Sigmoid colon (tissue), 7 donors: ENCODE results near the gene ADCY6. TPM values are rescaled to one million over a fixed set of nuclear protein-coding genes. Genes with fewer than 3 reads are reported as not detected.

Source experiments
- DNase-seq: peaks from one replicate; pipeline ENCODE4 v3.0.0-alpha.2; 2019
- H3K27ac ChIP-seq, 4 donors: fragments of 200-600 bp; sonication (generic); one replicate each; pipeline ENCODE4 v1.5.1; 2016 to 2019; ENCODE audit warnings: mild to moderate bottlenecking in 1 of 4
- H3K27me3 ChIP-seq, 3 donors: fragments of 200-600 bp; sonication (generic); one replicate each; pipeline ENCODE4 v1.5.1; 2019; ENCODE audit warnings: mild to moderate bottlenecking in 1 of 3
- H3K36me3 ChIP-seq, 4 donors: fragments of 200-600 bp; sonication (generic); one replicate each; pipeline ENCODE4 v1.5.1; 2016 to 2019
- H3K4me1 ChIP-seq, 4 donors: fragments of 200-600 bp; sonication (generic); one replicate each; pipeline ENCODE4 v1.5.1; 2017 to 2019
- H3K4me3 ChIP-seq, 4 donors: fragments of 200-600 bp; sonication (generic); one replicate each; pipeline ENCODE4 v1.5.1; 2017 to 2019; ENCODE audit warnings: mild to moderate bottlenecking in 2 of 4, moderate library complexity in 1 of 4
- H3K9me3 ChIP-seq, 4 donors: fragments of 200-600 bp in 3 of 4; sonication (generic) in 3 of 4; one replicate each; pipeline versions ENCODE4 v1.5.1 to v1.6.1; 2013 to 2019
- EP300 ChIP-seq, 4 donors: sonication (generic); formaldehyde crosslinking; IDR thresholded peaks; one replicate each; pipeline ENCODE4 v1.6.1; 2017; ENCODE audit warnings: antibody characterized with exemption in 4 of 4
- POLR2A ChIP-seq, 2 donors: fragments of 450-650 bp; IDR thresholded peaks; one replicate each; pipeline ENCODE4 v1.6.1; 2016; ENCODE audit warnings: antibody characterized with exemption in 2 of 2, mild to moderate bottlenecking in 2 of 2, moderate library complexity in 2 of 2
- POLR2AphosphoS5 ChIP-seq, 4 donors: sonication (generic); formaldehyde crosslinking; IDR thresholded peaks; one replicate each; pipeline ENCODE4 v1.6.1; 2017; ENCODE audit warnings: antibody characterized with exemption in 4 of 4
- WGBS, 2 donors: extraction: QIAGEN DNeasy Blood & Tissue Kit; methylation state at CpG; one replicate each; pipeline ENCODE4 v1.1.7; 2013; 5-methylcytosine and 5-hydroxymethylcytosine counted together
- intact Hi-C: fragments of 100-400 bp; cut with DNase I; formaldehyde crosslinking; loops from one replicate; pipeline ENCODE4 v1.15.1; 2023
- polyA plus RNA-seq, 3 donors: library from polyadenylated mRNA; stranded (reverse); fragments of 200-250 nt; gene quantifications; one replicate each; pipeline ENCODE4 v1.2.3, GENCODE V29; 2013
- total RNA-seq, 4 donors: library from RNA; depleted of rRNA; stranded (reverse); fragments of >200 nt; gene quantifications; one replicate each; pipeline ENCODE4 v1.1.0, GENCODE V29; 2016
- TF ChIP-seq, protein P1 (sequence below), 4 experiments: fragments of 450-650 bp in 3 of 4; fragments of 200-600 bp in 1 of 4; IDR thresholded peaks; one replicate each; pipeline ENCODE4 v1.5.1; 2016 to 2019; ENCODE audit warnings: antibody characterized with exemption in 4 of 4, mild to moderate bottlenecking in 3 of 4, moderate library complexity in 2 of 4
- donor health status: healthy with polysubstance abuse.
- donor health status: Bipolar disorder and iron deficiency.
- donor health status: healthy.

Gene ADCY6
- total and polyA plus RNA-seq, 7 donors = 10.2 to 52.5 (median 16.4) TPM

DNA sequence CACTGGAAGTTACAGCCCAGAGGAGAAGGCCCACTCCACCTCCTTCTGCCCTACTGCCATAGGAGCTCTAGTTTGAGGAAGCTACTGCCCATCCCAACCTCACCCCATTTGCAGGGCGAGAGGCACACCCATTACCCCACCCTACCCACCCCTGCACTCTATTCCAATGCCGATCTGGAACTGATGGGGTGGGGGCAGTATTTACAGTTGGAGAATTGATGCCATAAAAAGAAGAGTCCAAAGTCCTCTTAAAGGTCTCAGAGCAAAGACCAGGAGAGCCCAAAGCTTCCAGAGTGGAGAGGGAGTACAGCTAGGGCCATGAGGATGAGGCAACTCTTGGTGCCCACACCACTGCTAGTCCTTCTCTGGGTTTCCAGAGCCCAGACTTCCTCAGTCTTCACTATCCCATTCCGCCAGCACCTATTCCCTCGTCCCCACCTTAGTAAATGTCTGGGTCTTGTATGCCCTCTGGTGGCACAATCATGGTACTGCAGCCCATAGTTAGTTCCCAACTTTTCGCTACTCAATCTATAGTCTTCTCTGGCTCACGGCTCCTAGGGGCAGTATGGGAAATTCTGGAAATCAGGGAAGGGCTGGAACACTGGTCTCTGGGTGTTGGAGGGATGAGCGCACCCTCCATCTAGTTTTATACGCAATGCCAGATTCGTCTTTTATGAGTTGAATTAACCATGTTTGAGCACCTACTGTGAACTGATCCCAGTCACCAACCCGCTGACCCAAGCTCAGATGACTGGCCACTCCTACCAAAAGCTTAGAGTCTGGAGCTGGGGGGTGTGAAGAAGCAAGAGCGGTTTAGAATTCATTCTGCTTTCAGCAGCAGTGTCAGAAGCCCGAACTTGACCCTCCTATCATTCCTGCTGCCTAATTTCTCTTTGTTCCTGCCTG, 6.9 kb upstream of the ADCY6 start:
- Histone ChIP-seq H3K4me3 (no peak overlapping the region), H3K27me3 (peaks cover 0 to 11% (median 8%) of the 10 kb centered on the region in 3 donors), H3K9me3 (no peaks in the 10 kb centered on the region), H3K36me3 (no peaks in the 10 kb centered on the region), H3K27ac (no peak overlapping the region), H3K4me1 (peaks cover 0 to 5% (median 2%) of the 10 kb centered on the region in 4 donors)
- intact Hi-C loops = loop anchor here (1.0 kb wide), 1 partner anchor 43 kb away; no protein-coding TSS in a partner anchor
- DNase-seq = peak; percentile 86
- TF ChIP-seq, protein P1, sequence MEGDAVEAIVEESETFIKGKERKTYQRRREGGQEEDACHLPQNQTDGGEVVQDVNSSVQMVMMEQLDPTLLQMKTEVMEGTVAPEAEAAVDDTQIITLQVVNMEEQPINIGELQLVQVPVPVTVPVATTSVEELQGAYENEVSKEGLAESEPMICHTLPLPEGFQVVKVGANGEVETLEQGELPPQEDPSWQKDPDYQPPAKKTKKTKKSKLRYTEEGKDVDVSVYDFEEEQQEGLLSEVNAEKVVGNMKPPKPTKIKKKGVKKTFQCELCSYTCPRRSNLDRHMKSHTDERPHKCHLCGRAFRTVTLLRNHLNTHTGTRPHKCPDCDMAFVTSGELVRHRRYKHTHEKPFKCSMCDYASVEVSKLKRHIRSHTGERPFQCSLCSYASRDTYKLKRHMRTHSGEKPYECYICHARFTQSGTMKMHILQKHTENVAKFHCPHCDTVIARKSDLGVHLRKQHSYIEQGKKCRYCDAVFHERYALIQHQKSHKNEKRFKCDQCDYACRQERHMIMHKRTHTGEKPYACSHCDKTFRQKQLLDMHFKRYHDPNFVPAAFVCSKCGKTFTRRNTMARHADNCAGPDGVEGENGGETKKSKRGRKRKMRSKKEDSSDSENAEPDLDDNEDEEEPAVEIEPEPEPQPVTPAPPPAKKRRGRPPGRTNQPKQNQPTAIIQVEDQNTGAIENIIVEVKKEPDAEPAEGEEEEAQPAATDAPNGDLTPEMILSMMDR (IDR thresholded peaks at IDR 0.05) = peak; percentile 94 to 99 (median 96)
- no peak for TF ChIP-seq POLR2AphosphoS5 (IDR thresholded peaks at IDR 0.05)
- TF ChIP-seq EP300 (IDR thresholded peaks at IDR 0.05) = no peak
- TF ChIP-seq POLR2A (IDR thresholded peaks at IDR 0.05) = no peak
- 15 to 27% methylated on average over 12 of the region's 12 CpGs for WGBS, 2 donors

DNA sequence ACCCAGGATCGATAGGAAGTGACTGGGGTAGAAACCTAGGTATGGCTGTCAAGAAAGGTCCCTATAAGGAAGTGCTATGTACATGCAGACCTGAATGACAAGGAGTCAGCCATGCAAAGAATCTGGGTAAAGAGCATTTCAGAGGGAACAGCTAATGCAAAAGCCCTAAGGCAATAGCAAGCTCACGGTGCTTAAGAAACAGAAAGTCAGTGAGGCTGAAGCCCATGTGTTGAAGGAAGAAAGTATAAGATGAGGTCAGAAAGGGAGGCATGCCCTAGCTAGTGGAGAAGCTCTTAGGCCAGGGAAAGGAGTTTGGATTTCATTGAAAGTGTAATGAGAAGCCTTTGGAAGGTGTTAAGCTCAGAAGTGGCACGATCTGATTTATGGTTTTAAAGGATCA, 6.0 kb upstream of the ADCY6 start:
- peaks cover 0 to 2% (median 0%) of the 10 kb centered on the region in 3 donors for H3K27me3 ChIP-seq
- H3K27ac ChIP-seq = no peak overlapping the region
- no peaks in the 10 kb centered on the region for H3K36me3 ChIP-seq
- intact Hi-C loops = no loop called here
- DNase-seq = no peak
- peaks cover 0 to 8% (median 5%) of the 10 kb centered on the region in 4 donors for H3K4me1 ChIP-seq
- H3K9me3 ChIP-seq = no peaks in the 10 kb centered on the region
- no peak overlapping the region for H3K4me3 ChIP-seq
- no peak for TF ChIP-seq POLR2AphosphoS5 (IDR thresholded peaks at IDR 0.05)
- no peak for TF ChIP-seq POLR2A (IDR thresholded peaks at IDR 0.05)
- TF ChIP-seq, protein P1 (IDR thresholded peaks at IDR 0.05) = no peak
- TF ChIP-seq EP300 (IDR thresholded peaks at IDR 0.05) = no peak
- WGBS, 2 donors = 29 to 76% methylated on average over 3 of the region's 3 CpGs

DNA sequence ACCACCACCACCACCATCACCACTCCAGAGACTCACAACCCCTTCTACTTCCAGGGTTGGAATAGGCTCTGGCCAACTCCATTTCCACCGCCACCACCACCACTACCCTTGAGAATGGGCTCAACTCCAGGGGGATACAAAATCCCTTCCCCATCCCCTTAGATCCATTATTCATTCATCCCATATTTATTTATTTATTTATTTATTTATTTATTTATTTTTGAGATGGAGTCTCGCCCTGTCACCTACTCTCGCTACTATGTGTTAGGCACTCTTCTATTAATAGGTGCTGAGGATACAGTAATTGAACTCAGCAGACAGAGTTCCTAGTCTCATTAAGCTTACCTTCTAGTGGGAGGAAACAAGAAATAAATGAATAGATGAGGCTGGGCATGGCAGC, 4.8 kb upstream of the ADCY6 start:
- intact Hi-C loops = no loop called here
- TF ChIP-seq POLR2AphosphoS5 (IDR thresholded peaks at IDR 0.05) (no peak), POLR2A (IDR thresholded peaks at IDR 0.05) (no peak), EP300 (IDR thresholded peaks at IDR 0.05) (no peak)
- TF ChIP-seq, protein P1 (IDR thresholded peaks at IDR 0.05) = no peak
- H3K9me3 ChIP-seq = no peaks in the 10 kb centered on the region
- DNase-seq = no peak
- WGBS, 2 donors = 96 to 98% methylated on average over 3 of the region's 3 CpGs
- no peak overlapping the region for H3K4me3 ChIP-seq
- peaks cover 0 to 13% (median 9%) of the 10 kb centered on the region in 4 donors for H3K4me1 ChIP-seq
- no peak overlapping the region for H3K27ac ChIP-seq
- no peaks in the 10 kb centered on the region for H3K27me3 ChIP-seq
- no peaks in the 10 kb centered on the region for H3K36me3 ChIP-seq

DNA sequence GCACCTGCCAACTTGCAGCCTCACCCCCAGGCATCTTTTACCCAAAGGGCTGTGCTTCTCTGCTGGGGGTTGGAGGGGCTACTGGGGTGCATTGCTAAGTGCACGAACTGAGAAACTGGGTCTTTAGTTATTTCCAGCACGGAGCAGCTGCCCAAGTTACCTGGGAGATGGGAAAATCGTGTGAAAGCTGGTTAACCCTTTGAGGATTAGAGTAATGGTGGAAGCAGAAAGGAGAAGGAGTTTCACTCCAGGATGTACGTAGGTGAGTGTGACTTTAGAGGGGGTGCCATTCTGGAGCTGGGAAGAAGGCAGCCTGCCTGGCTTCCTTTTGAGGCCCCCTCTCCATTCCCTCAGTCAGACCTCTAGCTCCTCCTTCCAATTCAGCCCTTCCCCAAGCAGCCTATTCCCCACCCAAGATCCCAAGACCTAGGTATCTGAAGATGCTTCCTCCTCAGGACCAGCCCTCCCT, 1.0 kb upstream of the ADCY6 start:
- H3K36me3 ChIP-seq = no peaks in the 10 kb centered on the region

More for the DNA sequence above, 1.0 kb upstream of the ADCY6 start:
- no peak for TF ChIP-seq EP300 (IDR thresholded peaks at IDR 0.05)
- TF ChIP-seq POLR2AphosphoS5 (IDR thresholded peaks at IDR 0.05) = no peak
- TF ChIP-seq, protein P1 (IDR thresholded peaks at IDR 0.05) = no peak
- no peak for TF ChIP-seq POLR2A (IDR thresholded peaks at IDR 0.05)
- 5 to 18% methylated on average over 4 of the region's 4 CpGs for WGBS, 2 donors
- Histone ChIP-seq H3K27ac (peak overlapping the region; percentile 81 to 88 (median 87)), H3K9me3 (no peaks in the 10 kb centered on the region), H3K4me1 (peaks cover 0 to 32% (median 23%) of the 10 kb centered on the region in 4 donors), H3K4me3 (peak overlapping the region; percentile 72 to 96 (median 83)), H3K27me3 (no peaks in the 10 kb centered on the region)
- DNase-seq = no peak
- intact Hi-C loops = no loop called here
